Measurements from ENCODE around the gene P2RX7.

DNA sequence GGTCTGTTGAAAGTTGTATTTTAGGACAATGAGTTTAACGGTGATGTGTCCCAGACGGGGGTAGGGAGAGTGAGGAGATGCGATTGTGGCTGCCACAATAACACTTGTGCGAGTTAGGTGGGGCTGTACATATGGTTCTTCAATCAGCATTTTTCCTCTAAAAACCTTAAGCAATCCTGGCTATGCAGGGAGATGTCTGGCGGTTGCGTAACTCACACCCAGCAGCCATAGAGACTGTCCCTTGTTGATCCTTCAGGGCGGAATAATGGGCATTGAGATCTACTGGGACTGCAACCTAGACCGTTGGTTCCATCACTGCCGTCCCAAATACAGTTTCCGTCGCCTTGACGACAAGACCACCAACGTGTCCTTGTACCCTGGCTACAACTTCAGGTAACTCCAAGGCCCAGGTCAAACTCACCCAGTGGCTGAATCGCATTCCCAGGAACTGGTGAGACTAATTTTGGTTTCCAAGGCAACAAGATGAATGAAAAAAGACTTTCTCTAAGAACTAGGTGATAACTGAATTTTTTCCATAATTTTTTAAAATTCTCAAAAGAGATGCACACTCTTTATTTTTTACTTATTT is 34.6 kb downstream of the P2RX7 start:
- no peak for TF ChIP-seq EZH2 (IDR thresholded peaks at IDR 0.05)
- no peak for TF ChIP-seq POLR2AphosphoS5 (IDR thresholded peaks at IDR 0.05; ENCODE audit: borderline replicate concordance, low read depth, low read length)
